Embryonic facial prominence (tissue), 1 donor: Measurements from ENCODE around the gene C18orf54.
A peak's percentile ranks its signal among the peaks of the same experiment; 100 is the strongest.
"Not testable (repeated sequence)": the region's sequence is repeated elsewhere in the genome, so short reads cannot be mapped to it uniquely, and the experiment has no call there.

Experiments
- DNase-seq: peaks from one replicate; pipeline ENCODE4 v3.0.0-alpha.2; 2016; ENCODE audit errors: extremely low spot score

C18orf54 gene

DNA sequence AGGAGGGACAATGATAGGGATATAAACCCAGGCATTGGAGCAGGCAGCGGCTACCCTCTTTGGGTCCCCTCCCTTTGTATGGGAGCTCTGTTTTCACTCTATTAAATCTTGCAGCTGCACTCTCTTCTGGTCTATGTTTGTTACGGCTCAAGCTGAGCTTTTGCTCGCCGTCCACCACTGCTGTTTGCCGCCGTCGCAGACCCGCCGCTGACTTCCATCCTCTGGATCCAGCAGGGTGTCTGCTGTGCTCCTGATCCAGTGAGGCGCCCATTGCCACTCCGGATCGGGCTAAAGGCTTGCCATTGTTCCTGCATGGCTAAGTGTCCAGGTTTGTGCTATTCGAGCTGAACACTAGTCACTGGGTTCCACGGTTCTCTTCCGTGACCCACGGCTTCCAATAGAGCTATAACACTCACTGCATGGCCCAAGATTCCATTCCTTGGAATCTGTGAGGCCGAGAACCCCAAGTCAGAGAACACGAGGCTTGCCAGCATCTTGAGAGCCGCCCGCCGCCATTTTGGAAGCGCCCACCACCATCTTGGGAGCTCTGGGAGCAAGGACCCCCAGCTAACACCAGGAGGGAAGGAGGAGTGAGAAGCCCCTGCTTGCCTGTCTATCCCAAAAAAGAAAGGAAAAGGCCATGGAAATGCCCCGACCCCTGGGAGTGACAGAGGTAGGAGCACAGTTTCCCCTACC, 29.2 kb downstream of the C18orf54 start:
- not testable (repeated sequence) for DNase-seq

DNA sequence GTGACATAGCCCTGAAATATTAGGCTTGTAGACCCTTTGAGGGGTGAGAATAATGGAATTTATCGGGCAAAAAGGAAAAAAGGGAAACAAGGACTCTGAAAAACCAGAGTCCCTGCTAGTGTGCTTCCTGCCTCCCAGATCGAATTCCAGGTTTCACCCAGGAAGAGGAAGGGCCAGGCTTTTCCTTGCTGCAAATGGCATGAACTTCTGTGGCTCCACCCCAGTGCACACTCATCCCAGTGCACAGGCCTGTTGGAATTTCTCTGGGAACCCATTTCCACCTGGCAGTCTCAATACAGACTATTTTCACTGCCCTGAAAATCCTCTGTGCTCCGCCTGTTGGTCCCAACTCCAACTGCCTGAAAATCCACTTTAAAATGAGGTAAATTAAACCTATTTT, 29.9 kb downstream of the C18orf54 start:
- no peak for DNase-seq

- no peak for DNase-seq
Measured at GRCh38 chr18:54388203-54389142, 30.8 kb downstream of the C18orf54 start.

- no peak for DNase-seq
Measured at GRCh38 chr18:54389143-54389505, 31.4 kb downstream of the C18orf54 start.

GRCh38 chr18:54390838-54391237, 33.1 kb downstream of the C18orf54 start:
- no peak for DNase-seq

GRCh38 chr18:54392543-54393023, 34.9 kb downstream of the C18orf54 start:
- peak; percentile 36 for DNase-seq

DNA sequence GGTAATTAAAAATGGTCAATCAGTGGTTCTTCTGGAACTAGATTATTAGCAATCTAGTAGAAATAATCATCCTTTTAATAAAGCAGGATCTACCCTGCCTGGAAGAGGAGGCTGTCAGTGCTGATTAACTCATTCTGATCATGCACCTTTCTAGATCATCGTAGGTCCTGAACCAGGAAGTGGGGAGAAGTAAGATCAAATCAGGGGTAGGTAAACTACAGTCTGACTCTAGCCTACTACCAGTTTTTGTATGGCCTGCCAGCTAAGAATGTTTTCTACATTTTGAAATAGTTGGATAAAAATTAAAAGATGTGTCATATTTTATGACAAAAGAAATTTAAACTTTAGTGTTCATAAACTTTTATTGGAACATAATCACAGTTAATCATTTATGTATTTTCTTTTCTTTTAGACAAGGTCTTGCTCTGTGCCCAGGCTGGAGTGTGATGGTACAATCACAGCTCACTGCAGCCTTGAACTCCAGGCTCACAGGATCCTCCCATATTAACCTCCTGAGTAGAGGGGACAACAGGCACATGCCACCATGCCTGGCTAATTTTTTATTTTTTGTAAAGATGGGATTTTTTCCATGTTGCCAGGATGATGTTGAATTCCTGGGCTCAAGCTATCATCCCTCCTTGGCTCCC, 36.1 kb downstream of the C18orf54 start:
- DNase-seq = no peak

- DNase-seq = no peak
Measured at GRCh38 chr18:54396760-54397159, 39.1 kb downstream of the C18orf54 start.

- DNase-seq = no peak
Measured at GRCh38 chr18:54405290-54405689, 47.6 kb downstream of the C18orf54 start.

DNA sequence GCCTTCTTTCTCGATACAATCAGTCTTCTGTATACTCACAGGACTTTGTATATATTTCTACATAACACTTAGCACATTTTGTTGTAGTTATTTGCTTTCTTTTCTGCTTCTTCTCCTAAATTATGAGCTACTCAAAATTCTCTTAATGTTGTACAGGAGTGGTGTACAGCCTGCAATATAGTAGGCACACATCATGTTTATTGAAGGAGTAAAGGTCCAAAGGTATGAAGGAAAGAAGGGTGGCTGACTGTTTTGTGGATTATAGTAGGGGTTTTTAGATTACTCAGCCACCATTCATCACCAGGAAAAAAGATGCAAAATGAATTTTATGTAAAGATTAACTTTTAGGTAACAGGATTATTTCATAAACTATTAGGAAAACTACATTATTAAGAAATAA, 54.1 kb downstream of the C18orf54 start:
- DNase-seq = no peak

DNA sequence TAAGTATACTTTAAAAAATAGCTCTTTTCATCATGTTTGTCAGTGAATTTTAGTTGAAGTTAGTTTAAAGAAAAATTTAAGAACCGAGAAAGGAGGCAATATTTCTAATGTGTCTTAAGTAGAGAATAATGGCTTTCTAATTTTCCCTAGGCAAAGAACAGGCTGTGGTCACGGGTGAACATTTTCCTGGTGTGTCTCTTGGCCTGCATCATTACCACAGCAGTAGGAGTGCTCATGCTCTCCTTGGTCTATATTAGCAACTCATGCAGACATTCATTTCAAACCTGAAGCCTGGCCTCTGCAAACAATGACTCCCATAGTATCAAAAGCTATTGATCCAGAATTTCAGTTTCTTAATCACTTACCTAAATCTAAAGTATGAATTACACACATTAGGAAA, 57.4 kb downstream of the C18orf54 start:
- no peak for DNase-seq

DNA sequence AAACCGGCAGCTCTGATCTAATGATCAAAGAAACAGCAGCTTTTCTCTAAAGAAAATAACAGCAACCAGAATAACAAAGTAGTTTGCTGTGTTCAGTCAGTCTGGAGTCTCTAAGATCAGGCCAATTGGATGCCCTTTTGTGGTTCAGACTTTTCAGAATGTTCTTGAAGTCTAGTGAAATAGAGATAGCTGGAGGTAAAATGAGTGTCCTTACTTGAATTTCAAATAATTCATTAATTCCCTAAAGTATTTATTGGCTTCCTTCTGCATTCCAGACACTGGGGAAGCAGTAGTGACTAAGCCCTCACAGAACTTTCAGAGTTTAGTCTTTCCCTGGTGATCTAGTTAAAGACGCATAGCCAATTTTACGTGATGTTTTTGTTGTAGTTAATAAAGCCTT, 58.7 kb downstream of the C18orf54 start:
- DNase-seq = no peak

GRCh38 chr18:54423831-54424230, 66.1 kb downstream of the C18orf54 start:
- DNase-seq = no peak

GRCh38 chr18:54426085-54426665, 68.5 kb downstream of the C18orf54 start:
- no peak for DNase-seq
